ENCODE data around the gene MBD2.

Gene MBD2

DNA sequence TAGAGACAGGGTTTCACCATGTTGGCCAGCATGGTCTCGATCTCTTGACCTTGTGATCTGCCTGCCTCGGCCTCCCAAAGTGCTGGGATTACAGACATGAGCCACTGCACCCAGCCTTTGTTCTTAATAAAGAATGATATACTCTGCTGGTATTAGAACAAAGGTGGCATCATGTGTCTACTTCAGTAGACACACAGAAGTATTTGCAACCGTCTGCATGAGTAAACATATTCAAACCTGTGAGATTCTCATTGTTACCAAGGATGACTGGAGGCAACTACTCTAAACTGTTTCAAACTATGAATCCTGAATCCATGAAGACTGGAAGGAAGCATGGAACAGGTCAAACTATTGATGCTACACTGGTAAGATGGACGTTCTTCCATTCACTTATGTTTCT, 32.1 kb downstream of the MBD2 start:
- no peak for DNase-seq

- DNase-seq = no peak
Measured at GRCh38 chr18:54191352-54191751, 33.1 kb downstream of the MBD2 start.

DNA sequence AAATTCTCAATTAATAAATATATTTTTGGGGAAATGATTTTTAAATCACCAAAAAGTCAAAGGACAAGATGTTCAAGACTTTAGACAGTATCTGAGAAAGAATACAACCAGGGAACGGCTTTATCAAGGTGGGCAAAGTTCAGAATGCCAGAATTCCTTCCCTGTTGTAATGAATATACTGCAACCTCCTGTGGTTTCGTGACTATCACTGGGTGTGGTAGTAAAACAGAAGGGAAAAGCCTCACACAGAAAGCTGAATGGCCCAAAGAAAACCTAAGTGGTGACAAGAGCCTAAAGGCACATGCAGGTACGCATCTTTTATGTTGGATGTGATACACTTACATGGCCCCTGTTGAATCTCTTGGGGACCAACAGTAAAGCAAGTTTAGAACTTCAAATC, 37.1 kb downstream of the MBD2 start:
- DNase-seq = no peak

GRCh38 chr18:54184836-54185235, 39.6 kb downstream of the MBD2 start:
- no peak for DNase-seq

GRCh38 chr18:54183390-54183789, 41.1 kb downstream of the MBD2 start:
- no peak for DNase-seq

GRCh38 chr18:54181856-54182602, 42.4 kb downstream of the MBD2 start:
- no peak for DNase-seq

DNA sequence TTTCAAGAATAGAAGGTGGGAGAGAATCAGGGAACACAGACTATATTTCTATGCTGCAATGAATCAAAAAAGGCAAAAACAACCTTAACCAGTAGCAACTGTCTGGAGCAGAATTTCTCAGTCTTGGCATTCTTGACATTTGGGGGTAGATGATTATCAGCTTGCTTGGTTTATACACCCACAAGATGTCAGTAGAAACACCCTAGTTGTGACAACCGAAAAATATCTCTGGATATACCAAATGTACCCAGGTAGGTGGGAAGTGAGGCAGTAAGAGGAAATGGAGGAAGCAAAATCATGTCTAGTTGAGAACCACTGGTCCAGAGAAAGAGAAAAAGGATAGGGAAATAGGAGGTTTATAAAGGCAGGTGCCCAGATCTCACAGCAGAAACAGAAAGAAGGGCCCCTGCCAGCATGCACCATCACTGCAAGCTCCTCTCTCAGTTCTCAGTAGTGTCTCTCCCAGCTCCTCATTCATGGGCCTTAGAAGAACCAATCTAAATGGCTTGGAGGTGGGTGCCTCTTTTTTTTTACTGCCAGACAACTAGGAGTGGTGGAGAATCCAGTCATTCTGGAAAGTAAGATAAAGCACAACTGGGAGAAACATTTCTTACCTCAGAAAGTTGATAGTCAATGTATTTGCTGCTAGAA, 50.4 kb downstream of the MBD2 start:
- no peak for DNase-seq

- no peak for DNase-seq
Measured at GRCh38 chr18:54173250-54173649, 51.2 kb downstream of the MBD2 start.

DNA sequence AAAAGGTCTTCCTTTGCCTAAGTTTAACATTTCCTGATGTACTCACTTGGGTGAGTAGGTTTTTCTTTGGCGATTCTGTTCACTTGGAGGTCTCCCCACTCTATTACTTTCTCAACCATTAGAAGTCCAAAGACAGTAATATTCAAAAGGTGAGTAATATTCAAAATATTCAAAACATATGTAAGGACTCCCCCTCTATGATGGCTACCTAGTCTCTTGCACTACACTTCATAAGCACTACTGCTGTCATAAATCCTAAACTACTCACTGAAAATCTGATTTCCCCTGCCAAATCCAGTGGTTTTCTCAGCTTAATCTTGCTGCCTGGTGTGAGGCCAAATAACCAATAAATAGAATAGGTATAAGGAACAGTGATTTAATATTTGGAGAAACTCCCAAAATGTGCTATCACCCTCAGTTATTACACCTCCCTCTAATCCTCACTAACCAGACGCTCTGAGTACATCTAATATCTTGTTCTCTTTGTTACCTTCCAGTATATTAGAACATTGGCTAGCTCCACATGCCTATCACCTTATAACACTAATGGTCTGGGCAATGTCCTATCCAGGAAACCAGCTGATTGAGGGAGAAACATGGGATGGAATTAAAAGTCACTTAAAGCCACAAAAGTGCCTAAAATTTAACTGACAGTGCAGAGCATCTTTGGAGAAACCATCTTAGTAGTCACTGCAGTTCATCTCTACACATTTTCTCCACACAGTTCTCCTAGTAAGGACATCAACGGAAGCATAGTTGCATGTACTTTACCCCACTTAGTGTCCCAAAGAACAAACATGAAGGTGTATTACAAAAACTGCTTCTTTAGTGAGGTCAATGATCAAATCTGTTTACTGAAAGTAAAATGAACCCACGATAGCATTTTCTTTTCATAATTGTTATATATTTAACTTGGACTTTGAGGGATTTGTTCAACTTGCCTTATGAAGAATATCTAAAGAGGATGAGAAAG, 54.8 kb downstream of the MBD2 start:
- no peak for DNase-seq

GRCh38 chr18:54165450-54165849, 59.0 kb downstream of the MBD2 start:
- no peak for DNase-seq

GRCh38 chr18:54163453-54163852, 61.0 kb downstream of the MBD2 start:
- DNase-seq = no peak

- DNase-seq = no peak
Measured at GRCh38 chr18:54162431-54162830, 62.0 kb downstream of the MBD2 start.

- DNase-seq = no peak
Measured at GRCh38 chr18:54161267-54161666, 63.2 kb downstream of the MBD2 start.

GRCh38 chr18:54159906-54160305, 64.6 kb downstream of the MBD2 start:
- no peak for DNase-seq

GRCh38 chr18:54157646-54158385, 66.7 kb downstream of the MBD2 start:
- DNase-seq = no peak

DNA sequence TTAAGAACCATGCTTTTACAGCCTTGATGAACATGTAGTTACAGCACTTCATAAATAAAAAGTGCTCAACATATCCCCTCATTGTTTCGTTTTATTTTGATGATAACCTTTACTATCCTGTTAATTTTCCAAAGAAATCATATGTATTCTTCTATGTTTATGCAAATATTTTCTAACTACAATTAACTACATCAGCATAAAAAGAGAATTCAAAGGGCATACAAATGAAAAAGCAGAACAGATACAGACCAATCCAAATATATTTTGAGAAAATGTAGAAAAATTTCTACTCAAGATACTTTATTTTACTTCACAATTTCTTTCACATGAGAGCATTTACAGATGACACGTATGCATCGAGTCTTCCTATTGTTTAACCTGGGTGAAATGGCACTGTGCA, 69.1 kb downstream of the MBD2 start:
- no peak for DNase-seq

DNA sequence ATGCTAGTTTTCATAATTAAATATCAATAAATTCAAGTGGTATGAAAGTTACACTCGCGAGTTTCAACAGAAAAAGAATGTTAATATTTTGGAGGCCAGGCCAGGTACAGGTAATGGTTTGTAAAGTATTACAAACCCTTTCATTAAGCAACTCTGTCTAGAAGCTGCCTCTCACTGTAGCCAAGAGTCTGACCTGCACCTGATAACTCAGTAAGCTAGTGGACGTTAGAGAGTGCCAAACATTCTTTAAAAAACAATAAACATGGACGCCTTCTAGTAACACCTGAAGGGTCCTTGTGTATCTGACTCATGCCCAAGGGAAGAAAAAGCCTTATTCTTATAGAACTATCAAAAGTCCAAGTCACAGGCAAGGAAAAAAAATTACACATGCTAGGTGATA, 70.2 kb downstream of the MBD2 start:
- DNase-seq = no peak

DNA sequence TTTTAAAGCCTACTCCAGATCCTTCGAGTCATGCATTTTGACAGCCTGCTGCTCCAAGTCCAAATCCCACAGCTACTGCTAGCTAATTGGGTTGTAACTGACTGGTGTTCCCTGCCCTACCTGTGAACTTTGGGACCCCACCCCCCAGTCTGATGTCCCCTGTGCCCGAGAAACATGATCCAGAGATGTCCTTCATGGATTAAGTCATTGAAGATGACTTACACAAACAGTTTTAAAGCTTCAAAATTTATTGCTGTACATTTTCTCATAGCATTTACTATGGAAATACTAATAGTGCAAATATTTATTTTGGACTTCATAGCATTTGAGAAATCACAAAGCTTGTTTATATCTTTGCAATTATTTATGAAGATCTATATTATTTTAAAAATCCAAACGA, 73.1 kb downstream of the MBD2 start:
- no peak for DNase-seq

DNA sequence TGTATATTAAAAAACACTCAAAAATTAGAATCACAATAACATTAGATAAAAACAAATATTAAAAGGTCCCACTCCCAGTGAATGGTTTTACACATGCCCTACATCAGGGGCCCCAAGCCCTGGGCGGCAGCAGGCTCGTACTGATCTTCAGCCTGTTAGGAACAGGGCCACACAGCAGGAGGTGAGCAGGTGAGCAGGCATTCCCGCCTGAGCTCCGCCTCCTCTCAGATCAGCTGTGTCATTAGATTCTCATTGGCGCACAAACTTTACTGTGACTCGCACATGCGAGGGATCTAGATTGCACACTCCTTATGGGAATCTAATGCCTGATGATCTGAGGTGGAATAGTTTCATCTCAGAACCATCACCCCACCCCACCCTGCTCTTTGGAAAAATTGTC, 74.2 kb downstream of the MBD2 start:
- no peak for DNase-seq

DNA sequence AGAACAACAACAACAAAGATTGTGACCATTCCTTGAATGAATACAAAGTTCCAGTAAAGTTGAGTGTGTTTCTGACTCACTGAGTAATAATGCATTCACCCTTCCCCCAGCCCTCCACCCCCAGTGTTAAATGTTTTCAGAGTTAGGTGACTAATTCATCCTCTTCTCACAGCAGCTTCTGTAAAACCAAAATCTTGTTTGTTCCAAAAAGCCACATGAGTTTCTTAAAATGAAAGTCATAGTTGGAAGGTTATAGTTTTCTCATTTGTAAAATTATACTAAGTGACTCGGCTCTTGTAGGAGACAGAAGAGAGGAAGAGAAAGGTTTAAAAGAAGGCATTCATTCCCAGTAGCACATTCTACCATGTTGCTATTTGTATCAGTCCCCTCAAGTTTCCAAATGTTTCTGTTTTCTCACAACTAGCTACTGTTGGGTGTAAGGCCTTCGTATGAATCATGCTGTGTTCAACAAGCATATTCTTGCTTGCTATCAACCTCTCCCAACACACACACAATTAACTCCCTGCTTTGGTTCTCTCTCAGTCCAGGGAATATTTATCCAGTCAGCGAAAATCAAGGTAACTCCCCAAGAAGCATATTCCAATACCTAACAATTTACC, 75.3 kb downstream of the MBD2 start:
- no peak for DNase-seq

DNA sequence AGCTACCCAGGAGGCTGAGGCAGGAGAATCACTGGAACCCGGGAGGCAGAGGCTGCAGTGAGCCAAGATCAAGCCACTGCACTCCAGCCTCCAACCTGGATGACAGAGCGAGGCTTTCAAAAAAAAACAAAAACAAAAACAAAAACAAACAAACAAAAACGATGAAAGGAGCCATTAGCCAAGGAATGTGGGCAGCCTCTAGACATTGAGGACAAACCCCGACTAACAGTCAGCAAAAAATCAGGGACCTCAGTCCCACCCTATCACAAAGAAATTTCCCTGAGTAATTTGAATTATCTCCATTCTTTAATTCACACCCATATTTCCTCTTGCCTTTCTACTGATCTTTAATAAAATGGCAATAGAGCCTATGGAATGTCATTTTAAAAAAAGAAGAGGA, 75.8 kb downstream of the MBD2 start:
- DNase-seq = no peak

DNA sequence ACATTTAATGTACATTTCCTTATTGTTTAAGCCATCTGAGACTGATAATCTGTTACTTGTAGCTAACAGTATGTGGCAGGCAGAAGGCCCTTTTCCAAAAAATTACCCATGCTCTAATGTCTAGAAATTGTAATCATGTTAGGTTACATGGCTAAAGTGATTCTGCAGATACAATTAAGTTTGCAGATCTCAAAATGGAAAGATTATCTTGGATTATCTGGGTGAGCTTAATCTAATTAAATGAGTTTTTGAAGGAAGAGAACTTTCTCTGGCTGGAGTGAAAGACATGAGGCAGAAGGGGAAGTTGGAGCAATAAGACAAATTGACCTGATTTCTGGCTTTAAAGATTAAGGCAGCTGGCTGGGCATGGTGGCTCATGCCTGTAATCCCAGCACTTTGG, 76.3 kb downstream of the MBD2 start:
- DNase-seq = no peak

GRCh38 chr18:54147439-54147838, 77.0 kb downstream of the MBD2 start:
- DNase-seq = no peak

Data from NCI-H774 (cell line).